ENCODE measurements around the gene PACRGL.
"Not testable (repeated sequence)": the region's sequence is repeated elsewhere in the genome, so short reads cannot be mapped to it uniquely, and the experiment has no call there.

The PACRGL gene

DNA sequence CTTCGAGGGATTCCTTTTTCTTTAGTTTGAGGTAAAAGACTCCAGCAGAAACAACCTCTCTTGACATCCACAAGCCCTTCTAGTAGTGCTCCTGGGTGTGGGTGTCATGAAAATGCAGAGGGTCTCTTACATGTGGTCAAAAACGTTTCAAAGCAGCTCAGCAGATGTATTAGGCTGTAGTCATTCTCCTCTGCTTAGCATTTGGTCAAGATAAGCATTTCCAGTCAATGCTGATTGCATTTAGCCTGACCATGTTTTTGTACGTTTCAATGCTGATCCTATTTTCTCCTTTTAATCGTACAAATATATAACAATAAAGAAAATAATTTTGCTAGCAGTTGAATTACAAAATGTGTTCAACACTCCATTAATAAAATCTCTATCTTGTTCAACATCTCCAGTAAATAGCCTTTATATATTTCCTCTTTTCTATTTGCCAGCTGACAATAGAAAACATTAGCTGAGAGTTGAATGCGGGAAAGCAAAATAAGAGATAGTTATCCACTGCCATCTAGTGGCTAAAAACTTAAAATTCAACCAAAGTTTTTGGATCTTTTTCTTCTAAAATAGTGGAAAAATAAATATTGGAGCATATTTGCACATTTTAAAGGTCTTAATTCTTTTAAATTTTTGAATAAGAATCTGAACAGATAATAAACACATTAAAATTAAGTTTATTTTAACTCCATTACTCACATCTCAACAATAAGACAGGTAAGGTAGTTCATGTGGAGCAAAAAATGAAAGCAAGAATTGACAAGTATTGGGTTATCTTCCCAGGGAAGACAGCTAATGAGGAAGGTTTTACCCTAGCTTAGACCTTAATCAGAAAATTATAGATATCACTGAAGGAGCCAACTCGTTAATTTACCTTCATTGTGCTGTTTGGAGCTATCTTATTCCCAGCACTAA lies 15.2 kb upstream of the PACRGL start:
- Mint-ChIP-seq H3K9me3 (no peaks in the 10 kb centered on the region), H3K27ac (no peak overlapping the region), H3K4me3 (no peak overlapping the region), H3K4me1 (no peaks in the 10 kb centered on the region), H3K27me3 (peaks cover 13 to 16% of the 10 kb centered on the region in 2 donors), H3K36me3 (no peaks in the 10 kb centered on the region)
- no peak for ATAC-seq (replicated peaks)
- no peak for DNase-seq

DNA sequence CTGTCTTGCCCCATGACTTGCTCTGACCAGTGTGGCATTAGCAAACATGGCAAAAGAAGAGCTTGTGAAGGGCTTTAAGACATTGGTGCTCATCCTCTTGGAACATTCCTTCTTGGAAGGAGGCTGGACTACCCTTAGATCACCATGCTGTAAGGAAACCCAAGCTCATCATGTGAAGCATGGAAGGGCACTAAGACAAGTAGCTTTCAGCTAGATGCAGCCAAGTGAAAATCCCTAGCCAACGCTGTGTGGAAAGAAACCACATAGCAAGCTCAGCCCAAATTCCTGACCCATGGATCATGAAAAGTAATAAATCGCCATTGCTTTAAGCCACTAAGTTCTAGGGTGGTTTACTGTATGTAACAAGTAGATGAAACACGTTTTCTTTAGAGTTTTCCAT lies 12.4 kb upstream of the PACRGL start:
- ATAC-seq (replicated peaks) (no peak), DNase-seq (no peak)
- Mint-ChIP-seq H3K4me3 (no peak overlapping the region), H3K27ac (no peak overlapping the region), H3K4me1 (no peaks in the 10 kb centered on the region), H3K9me3 (no peaks in the 10 kb centered on the region), H3K36me3 (no peaks in the 10 kb centered on the region), H3K27me3 (peaks cover 8 to 12% of the 10 kb centered on the region in 2 donors)

DNA sequence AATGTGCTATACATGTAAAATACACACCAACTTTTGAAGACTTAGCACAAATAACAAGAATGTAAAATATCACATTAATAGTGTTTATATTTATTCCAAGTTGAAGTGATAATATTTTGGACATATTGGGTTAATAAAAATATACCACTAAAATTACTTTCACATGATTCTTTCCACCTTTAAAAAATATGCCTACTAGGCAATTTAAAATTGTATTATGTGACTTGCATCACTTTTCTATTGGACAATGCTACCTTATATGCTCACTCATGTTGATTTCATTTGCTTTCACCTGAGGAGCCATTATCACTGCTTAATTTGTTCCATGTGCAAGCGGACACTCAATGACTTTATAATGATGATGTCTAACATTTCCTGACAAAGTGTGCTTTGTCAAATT lies 3.4 kb upstream of the PACRGL start:
- Mint-ChIP-seq H3K4me1 (peaks cover 7 to 11% of the 10 kb centered on the region in 2 donors), H3K9me3 (no peaks in the 10 kb centered on the region)
- no peak for ATAC-seq (replicated peaks)

GRCh38 chr4:20698382-20698781 lies 1.9 kb upstream of the PACRGL start:
- no peaks in the 10 kb centered on the region for H3K9me3 Mint-ChIP-seq
- DNase-seq = no peak
- peaks cover 3 to 8% of the 10 kb centered on the region in 2 donors for H3K27me3 Mint-ChIP-seq
- no peak overlapping the region for H3K27ac Mint-ChIP-seq
- peaks cover 3 to 8% of the 10 kb centered on the region in 2 donors for H3K36me3 Mint-ChIP-seq
- peaks cover 12 to 19% of the 10 kb centered on the region in 2 donors for H3K4me1 Mint-ChIP-seq
- no peak for ATAC-seq (replicated peaks)
- no peak overlapping the region for H3K4me3 Mint-ChIP-seq

More for the DNA sequence above, 3.4 kb upstream of the PACRGL start:
- Mint-ChIP-seq H3K27ac (no peak overlapping the region), H3K4me3 (no peak overlapping the region), H3K36me3 (no peaks in the 10 kb centered on the region), H3K27me3 (peaks cover 3 to 8% of the 10 kb centered on the region in 2 donors)
- no peak for DNase-seq

- Mint-ChIP-seq H3K4me3 (peak overlapping the region in 1 of 2 donors; percentile 62), H3K27me3 (peaks cover 3 to 6% of the 10 kb centered on the region in 2 donors), H3K4me1 (peaks cover 14 to 19% of the 10 kb centered on the region in 2 donors), H3K36me3 (peaks cover 3 to 10% of the 10 kb centered on the region in 2 donors), H3K9me3 (no peaks in the 10 kb centered on the region), H3K27ac (peak overlapping the region; percentile 62)
- no peak for DNase-seq
- ATAC-seq (replicated peaks) = no peak
Measured at GRCh38 chr4:20698820-20699219, 1.4 kb upstream of the PACRGL start.

- DNase-seq (no peak), ATAC-seq (replicated peaks) (no peak)
- Mint-ChIP-seq H3K4me1 (no peaks in the 10 kb centered on the region), H3K4me3 (no peak overlapping the region), H3K36me3 (peaks cover 34 to 41% of the 10 kb centered on the region in 2 donors), H3K27ac (no peak overlapping the region), H3K27me3 (no peaks in the 10 kb centered on the region), H3K9me3 (peaks cover 2 to 5% of the 10 kb centered on the region in 2 donors)
Measured at GRCh38 chr4:20711335-20711734, 11.1 kb downstream of the PACRGL start.

- DNase-seq = no peak
- H3K27ac Mint-ChIP-seq = no peak overlapping the region
- H3K4me1 Mint-ChIP-seq = no peaks in the 10 kb centered on the region
- peaks cover 8 to 16% of the 10 kb centered on the region in 2 donors for H3K9me3 Mint-ChIP-seq
- no peaks in the 10 kb centered on the region for H3K27me3 Mint-ChIP-seq
- peaks cover 68 to 74% of the 10 kb centered on the region in 2 donors for H3K36me3 Mint-ChIP-seq
- no peak overlapping the region for H3K4me3 Mint-ChIP-seq
- no peak for ATAC-seq (replicated peaks)
Measured at GRCh38 chr4:20723019-20723418, 22.8 kb downstream of the PACRGL start.

DNA sequence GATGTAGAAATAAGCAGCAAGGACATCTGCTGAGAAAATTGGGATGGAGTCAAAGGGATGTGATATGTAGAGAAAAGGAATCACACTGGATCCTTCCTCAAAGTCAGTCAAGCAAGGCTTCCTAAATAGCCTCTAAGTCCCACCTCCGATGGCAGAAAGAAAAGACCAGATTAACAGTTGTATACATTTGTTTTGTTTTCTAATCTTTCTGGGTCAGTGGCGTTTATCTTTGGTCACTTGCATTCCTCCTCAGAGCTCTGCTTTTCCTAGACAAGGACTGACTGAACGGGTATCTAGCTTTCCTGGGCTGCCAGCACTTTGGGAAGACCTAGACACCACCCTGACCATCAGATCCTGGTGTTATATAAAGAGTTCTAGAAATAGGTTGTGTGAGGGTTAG lies 23.2 kb downstream of the PACRGL start:
- DNase-seq (no peak), ATAC-seq (replicated peaks) (no peak)
- Mint-ChIP-seq H3K27me3 (no peaks in the 10 kb centered on the region), H3K4me3 (no peak overlapping the region), H3K9me3 (peaks cover 8 to 16% of the 10 kb centered on the region in 2 donors), H3K36me3 (peaks cover 63 to 70% of the 10 kb centered on the region in 2 donors), H3K27ac (no peak overlapping the region), H3K4me1 (no peaks in the 10 kb centered on the region)

GRCh38 chr4:20724915-20725314 lies 24.7 kb downstream of the PACRGL start:
- peaks cover 50 to 59% of the 10 kb centered on the region in 2 donors for H3K36me3 Mint-ChIP-seq
- no peaks in the 10 kb centered on the region for H3K4me1 Mint-ChIP-seq

GRCh38 chr4:20735931-20736330 lies 35.7 kb downstream of the PACRGL start:
- H3K4me3 Mint-ChIP-seq = no peak overlapping the region
- peaks cover 20 to 25% of the 10 kb centered on the region in 2 donors for H3K9me3 Mint-ChIP-seq
- no peak for ATAC-seq (replicated peaks)
- no peak for DNase-seq
- H3K27me3 Mint-ChIP-seq = no peaks in the 10 kb centered on the region
- H3K4me1 Mint-ChIP-seq = no peaks in the 10 kb centered on the region
- no peak overlapping the region for H3K27ac Mint-ChIP-seq
- peaks cover 57 to 79% of the 10 kb centered on the region in 2 donors for H3K36me3 Mint-ChIP-seq

More at GRCh38 chr4:20724915-20725314, 24.7 kb downstream of the PACRGL start:
- H3K4me3 Mint-ChIP-seq = no peak overlapping the region
- DNase-seq (no peak), ATAC-seq (replicated peaks) (no peak)
- H3K27me3 Mint-ChIP-seq = no peaks in the 10 kb centered on the region
- H3K27ac Mint-ChIP-seq = no peak overlapping the region
- H3K9me3 Mint-ChIP-seq = peaks cover 8 to 13% of the 10 kb centered on the region in 2 donors

GRCh38 chr4:20746000-20746399 lies 45.7 kb downstream of the PACRGL start:
- H3K4me3 Mint-ChIP-seq; H3K27ac Mint-ChIP-seq; H3K27me3 Mint-ChIP-seq; DNase-seq; H3K4me1 Mint-ChIP-seq; ATAC-seq (replicated peaks): not testable (repeated sequence)
- Mint-ChIP-seq H3K9me3 (peaks cover 12 to 15% of the 10 kb centered on the region in 2 donors), H3K36me3 (peaks cover 3 to 34% of the 10 kb centered on the region in 2 donors)

DNA sequence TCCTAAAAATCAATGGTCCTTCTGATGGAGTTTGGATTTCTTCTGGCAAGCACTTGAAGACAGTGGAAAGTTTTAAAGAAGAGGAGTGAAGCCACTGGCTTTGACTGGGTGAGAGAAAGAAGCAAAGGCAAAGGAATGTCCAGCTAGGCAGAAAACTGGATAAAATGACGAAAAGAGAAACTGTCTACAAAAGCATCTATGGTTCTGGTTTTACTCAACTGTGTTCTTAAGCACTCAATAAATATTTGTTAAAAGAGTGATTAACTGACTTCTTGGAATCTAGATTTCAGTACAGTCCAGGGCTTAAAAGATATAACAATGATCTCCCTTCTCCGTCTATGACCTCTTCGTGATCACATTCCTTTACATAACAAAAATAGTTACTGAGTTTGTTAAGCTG lies 52.4 kb downstream of the PACRGL start:
- Mint-ChIP-seq H3K9me3 (no peaks in the 10 kb centered on the region), H3K36me3 (peaks cover 4 to 26% of the 10 kb centered on the region in 2 donors), H3K4me1 (no peaks in the 10 kb centered on the region), H3K4me3 (no peak overlapping the region), H3K27me3 (no peaks in the 10 kb centered on the region), H3K27ac (no peak overlapping the region)
- no peak for ATAC-seq (replicated peaks)
- DNase-seq = no peak

GRCh38 chr4:20754036-20754435 lies 53.8 kb downstream of the PACRGL start:
- H3K9me3 Mint-ChIP-seq = no peaks in the 10 kb centered on the region
- ATAC-seq (replicated peaks) (no peak), DNase-seq (no peak)
- no peaks in the 10 kb centered on the region for H3K27me3 Mint-ChIP-seq
- H3K27ac Mint-ChIP-seq = no peak overlapping the region
- H3K4me3 Mint-ChIP-seq = no peak overlapping the region
- H3K4me1 Mint-ChIP-seq = no peaks in the 10 kb centered on the region
- H3K36me3 Mint-ChIP-seq = peaks cover 4 to 20% of the 10 kb centered on the region in 2 donors

DNA sequence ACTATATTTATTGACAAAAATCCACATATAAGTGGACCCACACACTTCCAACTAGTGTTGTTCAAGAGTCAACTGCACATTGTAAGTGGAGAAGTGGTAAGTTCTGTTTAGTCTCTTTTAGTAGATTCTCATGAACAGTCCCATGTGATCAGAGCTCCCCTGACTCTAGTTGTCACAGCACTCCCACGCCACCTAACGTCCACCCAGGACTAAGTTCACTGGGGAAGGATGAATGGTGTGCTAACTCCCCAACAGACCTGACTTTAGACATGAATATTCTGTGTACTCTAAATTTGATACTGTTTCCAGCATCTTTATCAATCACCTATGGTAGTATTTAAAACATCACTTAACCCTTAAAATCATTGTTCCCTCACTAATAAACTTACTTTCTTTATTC lies 59.8 kb downstream of the PACRGL start:
- Mint-ChIP-seq H3K27ac (no peak overlapping the region), H3K36me3 (no peaks in the 10 kb centered on the region), H3K4me3 (no peak overlapping the region), H3K4me1 (no peaks in the 10 kb centered on the region), H3K27me3 (no peaks in the 10 kb centered on the region), H3K9me3 (no peaks in the 10 kb centered on the region)
- no peak for DNase-seq
- no peak for ATAC-seq (replicated peaks)

DNA sequence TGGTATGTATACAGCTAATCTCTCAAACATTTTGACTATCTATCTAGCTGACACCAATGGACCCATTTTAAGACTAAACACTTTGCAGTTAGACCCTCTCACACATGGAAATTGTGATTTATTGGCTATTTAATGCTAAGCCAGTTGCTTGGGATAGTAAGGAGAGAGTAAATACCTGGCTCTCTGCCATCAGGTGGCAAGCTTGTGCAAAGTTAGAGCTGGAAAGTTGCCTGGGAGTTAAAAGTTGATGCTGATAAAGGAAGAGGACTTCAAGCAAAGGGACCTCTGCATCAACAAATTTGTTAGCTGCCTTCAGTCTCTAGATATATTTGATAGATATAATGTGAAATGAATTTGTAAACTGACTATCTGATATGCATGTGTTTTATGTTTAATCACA lies 61.1 kb downstream of the PACRGL start:
- H3K9me3 Mint-ChIP-seq = no peaks in the 10 kb centered on the region
- H3K36me3 Mint-ChIP-seq = no peaks in the 10 kb centered on the region
- H3K27ac Mint-ChIP-seq = no peak overlapping the region
- no peak for ATAC-seq (replicated peaks)
- no peak overlapping the region for H3K4me3 Mint-ChIP-seq
- no peaks in the 10 kb centered on the region for H3K4me1 Mint-ChIP-seq
- no peak for DNase-seq
- H3K27me3 Mint-ChIP-seq = no peaks in the 10 kb centered on the region

All from stimulated activated naive B cell treated with anti-CD40 and anti-IgM and Interleukin-4, amounts not matched to agents 10 μg/mL and 1 μg/mL and 100 μg/mL, for 72 hours (primary cell).